GM15510 (cell line): ENCODE measurements around the gene ZNFX1.

ENCODE experiments used
- POLR2A ChIP-seq: IDR thresholded peaks from 3 replicates; pipeline ENCODE4 v1.6.1; 2011; ENCODE audit warnings: borderline replicate concordance; ENCODE audit not compliant: insufficient read length; ENCODE audit errors: extremely low read depth

ZNFX1 gene

DNA sequence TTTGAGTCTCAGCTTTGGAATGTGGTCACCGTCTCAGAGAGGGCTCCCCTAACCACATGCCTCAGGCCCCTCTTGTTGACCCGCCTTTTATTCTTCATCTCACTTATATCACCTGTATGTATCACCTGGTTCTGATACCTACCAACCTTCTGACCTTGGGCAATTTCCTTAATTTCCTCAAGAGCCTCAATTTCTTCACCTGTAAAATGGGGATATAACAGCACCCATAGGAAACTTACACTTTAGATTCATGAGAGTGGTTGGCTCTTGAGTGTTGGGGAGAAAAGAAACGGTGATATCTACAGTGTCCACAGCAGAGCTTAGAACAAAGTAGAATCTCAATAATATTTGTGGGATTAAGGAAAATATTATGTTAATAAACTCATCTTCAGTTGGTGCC, 62.6 kb downstream of the ZNFX1 start:
- TF ChIP-seq POLR2A = no peak

DNA sequence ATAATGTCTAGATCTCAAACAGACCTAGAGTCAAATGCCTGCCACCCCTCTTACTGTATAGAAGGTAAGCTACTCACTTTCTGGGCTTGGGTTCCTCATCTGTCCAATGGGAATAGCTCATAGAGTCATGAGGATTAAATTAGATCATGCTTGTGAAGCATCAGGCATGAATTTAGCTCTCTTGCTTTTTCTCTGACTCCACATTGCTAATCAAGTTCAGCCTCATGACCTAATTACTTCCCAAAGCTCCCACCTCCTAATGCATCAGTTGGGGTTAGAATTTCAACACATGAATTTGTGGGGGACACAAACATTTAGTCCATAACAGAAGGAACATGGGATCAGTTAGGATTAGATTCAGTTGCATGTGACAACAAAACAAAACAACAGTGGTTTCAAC, 63.3 kb downstream of the ZNFX1 start:
- no peak for TF ChIP-seq POLR2A

DNA sequence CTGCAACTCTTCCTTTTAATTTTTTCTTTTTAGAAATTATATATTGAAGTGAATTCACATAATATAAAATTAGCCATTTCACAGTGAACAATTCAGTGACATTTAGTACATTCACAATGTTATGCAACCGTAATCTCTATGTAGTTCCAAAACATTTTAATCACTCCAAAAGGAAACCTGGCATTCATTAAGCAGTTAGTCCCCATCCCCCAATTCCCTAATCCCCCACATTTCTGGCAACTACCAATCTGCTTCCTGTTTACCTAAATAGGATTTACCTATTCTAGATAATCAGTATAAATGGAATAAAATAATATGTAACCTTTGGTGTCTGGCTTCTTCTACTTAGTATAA, 67.1 kb downstream of the ZNFX1 start:
- TF ChIP-seq POLR2A = no peak

DNA sequence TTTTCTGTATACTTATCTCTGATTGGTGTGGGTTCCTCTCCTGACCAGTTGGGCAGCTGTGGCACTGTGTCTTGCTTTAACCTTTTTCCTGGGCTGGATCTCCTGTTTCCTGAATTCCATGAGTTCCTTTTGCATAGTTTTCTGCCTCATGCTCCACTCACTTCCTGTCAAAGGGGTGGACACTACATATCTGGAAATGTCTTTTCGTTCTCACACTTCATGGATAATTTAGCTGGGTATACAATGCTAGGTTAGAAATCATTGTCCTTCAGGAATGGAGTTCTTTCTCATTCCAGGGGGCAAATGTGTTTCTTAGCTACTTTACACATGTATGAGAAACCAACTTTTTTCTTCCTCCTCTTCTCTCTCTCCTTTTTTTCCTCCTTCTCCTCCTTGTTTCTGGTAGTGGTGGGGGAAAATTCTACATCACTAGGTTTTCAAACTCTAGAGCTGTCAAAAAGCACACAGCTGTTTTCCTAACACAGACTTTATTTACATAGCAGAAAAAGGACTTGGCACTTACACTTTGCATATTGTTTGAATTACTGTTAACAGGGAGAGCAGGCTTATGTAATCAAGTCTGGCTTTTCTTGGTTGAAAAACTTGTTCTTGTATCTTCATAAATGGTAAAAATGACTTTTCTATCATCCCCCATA, 67.6 kb downstream of the ZNFX1 start:
- TF ChIP-seq POLR2A = no peak

DNA sequence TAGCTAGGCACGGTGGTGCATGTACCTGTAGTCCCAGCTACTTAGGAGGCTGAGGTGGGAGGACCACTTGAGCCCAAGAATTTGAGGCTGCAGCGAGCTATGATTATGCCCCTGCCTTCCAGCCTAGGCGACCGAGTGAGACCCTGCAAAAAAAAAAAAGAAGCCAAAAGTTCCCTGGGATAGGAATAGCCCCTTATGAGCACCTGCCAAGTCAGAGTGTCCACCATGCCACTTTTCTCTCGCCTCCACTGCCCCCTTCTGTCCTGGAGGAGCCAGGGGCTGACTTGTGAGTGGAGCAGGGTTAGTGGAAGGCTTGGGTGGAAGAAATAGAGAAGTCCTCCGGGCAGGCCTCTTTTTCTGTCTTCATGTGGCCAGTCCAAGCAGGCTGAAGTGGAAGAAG, 70.8 kb downstream of the ZNFX1 start:
- TF ChIP-seq POLR2A = no peak

DNA sequence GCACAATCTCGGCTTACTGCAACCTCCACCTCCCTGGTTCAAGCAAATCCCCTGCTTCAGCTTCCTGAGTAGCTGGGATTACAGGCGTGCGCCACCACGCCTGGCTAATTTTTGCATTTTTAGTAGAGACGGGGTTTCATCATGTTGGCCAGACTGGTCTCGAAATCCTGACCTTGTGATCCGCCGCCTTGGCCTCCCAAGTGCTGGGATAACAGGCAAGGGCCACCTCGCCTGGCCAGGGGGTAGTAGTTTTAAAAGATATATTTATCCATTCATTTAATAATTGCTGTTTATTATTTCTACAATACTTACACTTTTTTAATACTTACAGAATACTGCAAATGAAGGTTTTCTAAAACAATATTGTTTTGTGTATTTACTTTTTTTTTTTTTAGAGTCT, 74.1 kb downstream of the ZNFX1 start:
- no peak for TF ChIP-seq POLR2A

DNA sequence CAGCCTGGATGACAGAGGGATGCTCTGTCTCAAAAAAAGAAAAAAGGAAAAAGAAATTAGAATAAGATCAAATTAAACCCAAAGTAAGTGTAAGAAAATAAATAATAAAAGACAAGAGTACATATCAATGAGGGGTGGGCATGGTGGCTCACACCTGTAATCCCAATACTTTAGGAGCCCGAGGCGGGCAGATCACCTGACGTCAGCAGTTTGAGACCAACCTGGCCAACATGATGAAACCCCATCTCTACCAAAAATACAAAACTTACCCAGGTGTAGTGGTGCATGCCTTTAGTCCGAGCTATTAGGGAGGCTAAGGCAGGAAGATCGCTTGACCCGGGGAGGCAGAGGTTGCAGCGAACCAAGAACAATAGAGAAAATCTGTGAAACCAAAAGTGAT, 74.8 kb downstream of the ZNFX1 start:
- TF ChIP-seq POLR2A = no peak

DNA sequence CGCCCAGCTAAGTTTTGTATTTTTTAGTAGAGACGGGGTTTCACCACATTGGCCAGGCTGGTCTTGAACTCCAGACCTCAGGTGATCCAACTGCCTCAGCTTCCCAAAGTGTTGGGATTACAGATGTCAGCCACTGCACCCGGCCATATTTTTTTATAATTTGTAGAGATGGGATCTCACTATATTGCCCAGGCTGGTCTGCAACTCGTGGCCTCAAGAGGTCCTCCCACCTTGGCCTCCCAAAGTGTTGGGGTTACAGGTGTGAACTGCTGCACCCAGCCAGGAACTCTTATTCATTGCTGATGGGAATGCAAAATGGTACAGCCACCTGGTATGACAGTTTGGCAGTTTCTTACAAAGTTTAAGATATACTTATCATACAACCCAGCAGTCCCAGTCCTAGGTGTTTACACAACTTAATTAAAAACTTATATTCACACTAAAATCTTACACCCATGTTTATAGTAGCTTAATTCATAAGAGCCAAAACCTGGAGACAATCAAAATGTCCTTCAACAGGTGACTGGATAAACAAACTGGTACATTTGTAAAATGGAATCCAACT, 78.0 kb downstream of the ZNFX1 start:
- no peak for TF ChIP-seq POLR2A
